GM12872 (cell line): ENCODE measurements around the gene PIGK.

Source experiments
- CTCF ChIP-seq: IDR thresholded peaks from 3 replicates; pipeline ENCODE4 v1.5.1; 2011; ENCODE audit warnings: low read depth, mild to moderate bottlenecking, low read length, moderate library complexity; ENCODE audit not compliant: insufficient read depth

The PIGK gene

GRCh38 chr1:77239311-77239710, 20.1 kb upstream of the PIGK start:
- no peak for TF ChIP-seq CTCF

GRCh38 chr1:77238462-77238861, 19.2 kb upstream of the PIGK start:
- TF ChIP-seq CTCF: no peak

GRCh38 chr1:77234943-77235342, 15.7 kb upstream of the PIGK start:
- TF ChIP-seq CTCF: no peak

GRCh38 chr1:77234096-77234495, 14.9 kb upstream of the PIGK start:
- TF ChIP-seq CTCF: no peak

GRCh38 chr1:77232829-77233228, 13.6 kb upstream of the PIGK start:
- no peak for TF ChIP-seq CTCF

- TF ChIP-seq CTCF: no peak
Observed at GRCh38 chr1:77230051-77230450, 10.8 kb upstream of the PIGK start.

- TF ChIP-seq CTCF: no peak
Observed at GRCh38 chr1:77228836-77229235, 9.6 kb upstream of the PIGK start.

GRCh38 chr1:77227381-77227780, 8.2 kb upstream of the PIGK start:
- TF ChIP-seq CTCF: no peak
